Measurements from ENCODE around the gene WWOX. TPM values are rescaled to one million over a fixed set of nuclear protein-coding genes. Genes with fewer than 3 reads are reported as not detected.

WWOX gene
- total and polyA plus RNA-seq, 2 of the 4 experiments (the other 2 are of a cell fraction), result 2.7 to 5.4 TPM

DNA sequence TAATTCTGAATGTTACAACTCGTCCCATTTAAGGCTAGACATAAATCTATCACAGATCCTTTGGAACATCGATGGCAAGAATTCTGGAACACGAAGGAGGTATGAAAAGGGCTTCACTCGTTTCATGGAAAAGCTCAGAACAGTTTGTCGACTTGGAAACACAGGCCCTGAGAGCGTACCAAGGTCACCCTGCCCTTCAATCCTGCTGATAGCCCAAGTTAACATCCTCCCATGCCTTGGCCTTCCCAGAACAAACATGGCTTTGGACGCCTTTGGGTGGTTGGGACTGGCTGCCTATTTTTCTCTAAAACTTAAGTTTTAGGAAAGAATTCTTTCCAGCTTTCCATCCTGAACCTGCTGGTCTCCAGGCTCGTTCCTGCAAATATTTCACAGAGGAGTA lies 1105.0 kb downstream of the WWOX start:
- dilution Hi-C loops (cut with HindIII; ENCODE audit: low sequenced_read_pairs, unreplicated experiment), result no loop called here
- H3K23ac ChIP-seq (ENCODE audit: low read depth, low read length), result no peak overlapping the region
- no peak overlapping the region for H3K18ac ChIP-seq (ENCODE audit: low read depth, low read length)
- BruUV-seq (replicated peaks), result no TSS peak
- no peak overlapping the region for H2BK120ac ChIP-seq (ENCODE audit: low read depth, low read length)
- H3K27me3 ChIP-seq (ENCODE audit: control insufficient read depth, insufficient read depth, low read length), result no peaks in the 10 kb centered on the region
- H3K36me3 ChIP-seq (ENCODE audit: control insufficient read depth, insufficient read depth, low read length), result no peaks in the 10 kb centered on the region
- POLR2A ChIA-PET (ENCODE audit: unreplicated experiment), result no interaction called here
- H3K9ac ChIP-seq (ENCODE audit: low read depth, low read length), result no peak overlapping the region
- CTCF ChIA-PET, result no interaction called here
- H3K9me1 ChIP-seq (ENCODE audit: insufficient read depth, low read length), result no peaks in the 10 kb centered on the region
- H2AK9ac ChIP-seq (replicated peaks; ENCODE audit: low read depth, low read length, poor library complexity), result no peak overlapping the region
- H2BK20ac ChIP-seq (ENCODE audit: low read depth, low read length), result no peak overlapping the region
- DNase-seq, result no peak
- H4K8ac ChIP-seq (ENCODE audit: low read depth in 2 of 2, low read length in 2 of 2), result no peak overlapping the region
- H2AFZ ChIP-seq (replicated peaks; ENCODE audit: low read length, poor library complexity), result no peak overlapping the region
- TF ChIP-seq, protein P1, sequence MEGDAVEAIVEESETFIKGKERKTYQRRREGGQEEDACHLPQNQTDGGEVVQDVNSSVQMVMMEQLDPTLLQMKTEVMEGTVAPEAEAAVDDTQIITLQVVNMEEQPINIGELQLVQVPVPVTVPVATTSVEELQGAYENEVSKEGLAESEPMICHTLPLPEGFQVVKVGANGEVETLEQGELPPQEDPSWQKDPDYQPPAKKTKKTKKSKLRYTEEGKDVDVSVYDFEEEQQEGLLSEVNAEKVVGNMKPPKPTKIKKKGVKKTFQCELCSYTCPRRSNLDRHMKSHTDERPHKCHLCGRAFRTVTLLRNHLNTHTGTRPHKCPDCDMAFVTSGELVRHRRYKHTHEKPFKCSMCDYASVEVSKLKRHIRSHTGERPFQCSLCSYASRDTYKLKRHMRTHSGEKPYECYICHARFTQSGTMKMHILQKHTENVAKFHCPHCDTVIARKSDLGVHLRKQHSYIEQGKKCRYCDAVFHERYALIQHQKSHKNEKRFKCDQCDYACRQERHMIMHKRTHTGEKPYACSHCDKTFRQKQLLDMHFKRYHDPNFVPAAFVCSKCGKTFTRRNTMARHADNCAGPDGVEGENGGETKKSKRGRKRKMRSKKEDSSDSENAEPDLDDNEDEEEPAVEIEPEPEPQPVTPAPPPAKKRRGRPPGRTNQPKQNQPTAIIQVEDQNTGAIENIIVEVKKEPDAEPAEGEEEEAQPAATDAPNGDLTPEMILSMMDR (conservative IDR thresholded peaks at IDR 0.05; ENCODE audit: low read depth, low read length), result no peak
- TF ChIP-seq RCOR1 (IDR thresholded peaks at IDR 0.05; ENCODE audit: insufficient replicate concordance, low read length) (no peak), POLR2A (IDR thresholded peaks at IDR 0.05; ENCODE audit: low read depth, low read length) (no peak), CEBPB (IDR thresholded peaks at IDR 0.05; ENCODE audit: low read depth, low read length) (no peak), RAD21 (IDR thresholded peaks at IDR 0.05; ENCODE audit: low read length) (no peak), FOS (IDR thresholded peaks at IDR 0.05; ENCODE audit: low read depth, low read length) (no peak), BHLHE40 (IDR thresholded peaks at IDR 0.05; ENCODE audit: low read depth, low read length) (no peak), MAZ (IDR thresholded peaks at IDR 0.05; ENCODE audit: borderline replicate concordance, low read depth, low read length) (no peak), MXI1 (IDR thresholded peaks at IDR 0.05; ENCODE audit: borderline replicate concordance, low read depth, low read length) (no peak), SMC3 (IDR thresholded peaks at IDR 0.05; ENCODE audit: low read depth, low read length) (no peak), RFX5 (IDR thresholded peaks at IDR 0.05; ENCODE audit: low read depth, low read length) (no peak), NFE2L2 (IDR thresholded peaks at IDR 0.05; ENCODE audit: low read depth, low read length) (no peak), CHD1 (IDR thresholded peaks at IDR 0.05; ENCODE audit: low read depth, low read length) (no peak), MAFK (IDR thresholded peaks at IDR 0.05; ENCODE audit: low read depth, low read length) (no peak)
- TF ChIP-seq, protein P2, sequence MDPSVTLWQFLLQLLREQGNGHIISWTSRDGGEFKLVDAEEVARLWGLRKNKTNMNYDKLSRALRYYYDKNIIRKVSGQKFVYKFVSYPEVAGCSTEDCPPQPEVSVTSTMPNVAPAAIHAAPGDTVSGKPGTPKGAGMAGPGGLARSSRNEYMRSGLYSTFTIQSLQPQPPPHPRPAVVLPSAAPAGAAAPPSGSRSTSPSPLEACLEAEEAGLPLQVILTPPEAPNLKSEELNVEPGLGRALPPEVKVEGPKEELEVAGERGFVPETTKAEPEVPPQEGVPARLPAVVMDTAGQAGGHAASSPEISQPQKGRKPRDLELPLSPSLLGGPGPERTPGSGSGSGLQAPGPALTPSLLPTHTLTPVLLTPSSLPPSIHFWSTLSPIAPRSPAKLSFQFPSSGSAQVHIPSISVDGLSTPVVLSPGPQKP (IDR thresholded peaks at IDR 0.05; ENCODE audit: borderline replicate concordance, low read depth, low read length), result no peak
- TF ChIP-seq, protein P3, sequence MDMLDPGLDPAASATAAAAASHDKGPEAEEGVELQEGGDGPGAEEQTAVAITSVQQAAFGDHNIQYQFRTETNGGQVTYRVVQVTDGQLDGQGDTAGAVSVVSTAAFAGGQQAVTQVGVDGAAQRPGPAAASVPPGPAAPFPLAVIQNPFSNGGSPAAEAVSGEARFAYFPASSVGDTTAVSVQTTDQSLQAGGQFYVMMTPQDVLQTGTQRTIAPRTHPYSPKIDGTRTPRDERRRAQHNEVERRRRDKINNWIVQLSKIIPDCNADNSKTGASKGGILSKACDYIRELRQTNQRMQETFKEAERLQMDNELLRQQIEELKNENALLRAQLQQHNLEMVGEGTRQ (IDR thresholded peaks at IDR 0.05; ENCODE audit: low read depth, low read length), result no peak
- H3K4me2 ChIP-seq (ENCODE audit: low read depth, low read length), result no peak overlapping the region
- no peaks in the 10 kb centered on the region for H4K20me1 ChIP-seq (ENCODE audit: insufficient read depth, low read length)
- H2BK15ac ChIP-seq (ENCODE audit: low read depth, low read length), result no peak overlapping the region
- no peak overlapping the region for H2BK5ac ChIP-seq (ENCODE audit: low read depth, low read length, poor library complexity, severe bottlenecking)
- in situ Hi-C loops (cut with MboI; ENCODE audit: low sequenced_read_pairs), result no loop called here
- H3K4ac ChIP-seq (ENCODE audit: low read depth, low read length), result no peak overlapping the region
- no peak overlapping the region for H4K5ac ChIP-seq (ENCODE audit: low read depth, low read length)
- no peak overlapping the region for H3K27ac ChIP-seq (ENCODE audit: insufficient read depth, low read length)
- no peaks in the 10 kb centered on the region for H3K79me1 ChIP-seq (ENCODE audit: low read depth in 1 of 2, low read length in 2 of 2)
- no peak overlapping the region for H4K91ac ChIP-seq (ENCODE audit: insufficient read depth, low read depth, low read length)
- no peak overlapping the region for H2AK5ac ChIP-seq (ENCODE audit: low read depth, low read length)
- no peak overlapping the region for H3K14ac ChIP-seq (replicated peaks; ENCODE audit: low read depth, low read length)
- H3K4me1 ChIP-seq (ENCODE audit: control insufficient read depth, insufficient read depth, low read length), result no peaks in the 10 kb centered on the region
- H3K56ac ChIP-seq (ENCODE audit: extremely low read depth, insufficient read depth, low read length), result no peak overlapping the region
- H3K4me3 ChIP-seq (ENCODE audit: insufficient read depth, low read depth, low read length), result no peak overlapping the region
- peaks cover 35% of the 10 kb centered on the region for H3K9me3 ChIP-seq (ENCODE audit: control insufficient read depth, insufficient read depth, low read length)
- intact Hi-C loops (cut with micrococcal nuclease), result no loop called here
- no peak for ATAC-seq (ENCODE audit: low read depth)
- whole genome bisulfite sequencing, 2 experiments (ENCODE audit: extremely low coverage in 2 of 2, insufficient read length in 1 of 2), result no CpG with 5 or more reads among the region's 8 CpGs
